Measurements from ENCODE around the gene EEA1. TPM values are rescaled to one million over a fixed set of nuclear protein-coding genes. Genes with fewer than 3 reads are reported as not detected.

The EEA1 gene
- total RNA-seq, 2 donors from 2014 or later = 12.1 to 23.8 TPM

DNA sequence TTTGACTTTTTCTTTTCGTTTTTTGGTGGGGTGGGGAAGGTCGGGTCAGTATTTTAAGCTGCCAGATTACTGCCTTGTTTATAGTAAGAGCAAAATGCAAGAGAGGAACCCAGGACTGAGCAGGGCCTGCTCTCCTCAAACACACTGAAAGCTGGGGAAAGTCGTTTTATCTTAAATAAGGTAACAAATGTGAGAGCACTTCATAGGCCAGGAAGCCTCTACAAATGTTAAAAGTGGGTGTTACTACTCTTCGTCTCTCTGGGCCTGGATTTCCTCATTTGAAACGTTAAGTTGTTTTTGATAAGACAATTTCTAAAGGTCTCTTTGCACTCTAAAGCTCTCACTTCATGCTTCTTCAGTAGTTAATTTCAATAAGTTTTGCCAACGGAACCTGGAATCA is 192.5 kb downstream of the EEA1 start:
- DNase-seq (ENCODE audit: low spot score) (no peak), ATAC-seq (no peak)
- Mint-ChIP-seq H3K36me3 (no peaks in the 10 kb centered on the region), H3K9me3 (no peaks in the 10 kb centered on the region), H3K4me1 (ENCODE audit: low read depth in 2 of 2) (no peaks in the 10 kb centered on the region), H3K4me3 (no peak overlapping the region), H3K27ac (no peak overlapping the region), H3K27me3 (peaks cover 8 to 11% of the 10 kb centered on the region in 2 donors)

DNA sequence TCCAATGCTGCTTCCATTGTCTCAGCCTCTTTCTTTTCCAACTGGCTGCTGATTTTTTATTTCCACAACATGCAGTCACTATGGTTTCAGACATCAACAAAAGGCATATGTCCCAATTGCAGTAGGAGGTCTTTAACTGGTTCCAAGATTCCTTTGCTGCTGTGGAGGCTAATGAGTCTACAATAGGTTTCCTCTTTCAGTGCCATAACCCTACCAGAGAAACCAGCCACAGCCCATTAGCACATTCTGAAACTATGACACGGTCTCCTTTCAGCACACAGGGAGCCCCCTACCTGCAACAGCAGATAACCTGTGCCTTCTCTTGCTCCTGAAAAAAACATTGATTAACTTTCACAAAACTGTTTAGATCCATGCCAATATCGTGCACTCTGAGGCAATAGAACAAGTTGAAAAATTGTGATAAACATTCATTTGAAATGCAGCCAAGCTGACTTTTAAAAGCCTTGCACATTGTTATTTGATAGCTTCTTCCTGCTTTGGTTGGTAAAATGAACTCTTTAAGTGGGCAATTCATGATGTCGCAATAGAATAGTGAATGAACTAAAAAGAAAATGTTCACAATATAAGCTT is 193.9 kb downstream of the EEA1 start:
- DNase-seq (ENCODE audit: low spot score) (no peak), ATAC-seq (no peak)
- no peaks in the 10 kb centered on the region for H3K4me1 Mint-ChIP-seq (ENCODE audit: low read depth in 2 of 2)
- no peak overlapping the region for H3K27ac Mint-ChIP-seq
- no peaks in the 10 kb centered on the region for H3K9me3 Mint-ChIP-seq
- no peak overlapping the region for H3K4me3 Mint-ChIP-seq
- peaks cover 11% of the 10 kb centered on the region in 2 donors for H3K27me3 Mint-ChIP-seq
- H3K36me3 Mint-ChIP-seq = no peaks in the 10 kb centered on the region

DNA sequence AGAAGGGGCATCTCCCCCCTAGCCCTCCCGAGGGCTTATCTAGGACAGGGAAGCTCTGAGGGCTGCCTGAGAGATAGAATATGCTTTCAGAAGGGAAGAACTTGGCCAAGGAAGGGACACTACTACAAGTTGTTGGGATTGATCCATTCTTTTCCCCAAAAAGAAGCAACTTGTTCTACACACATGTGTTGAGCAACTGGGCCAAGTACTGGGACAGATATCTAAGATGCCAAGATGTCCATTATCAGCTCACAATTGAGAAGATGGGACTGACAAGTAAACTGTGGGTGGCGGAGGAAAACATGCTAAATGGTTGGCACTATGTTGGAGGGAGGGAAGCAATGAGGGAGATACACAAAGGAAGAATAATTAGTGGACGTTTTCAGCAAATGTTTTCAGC is 195.4 kb downstream of the EEA1 start:
- Mint-ChIP-seq H3K27ac (no peak overlapping the region), H3K27me3 (peaks cover 11% of the 10 kb centered on the region in 2 donors), H3K36me3 (no peaks in the 10 kb centered on the region), H3K4me3 (no peak overlapping the region), H3K9me3 (no peaks in the 10 kb centered on the region), H3K4me1 (ENCODE audit: low read depth in 2 of 2) (no peaks in the 10 kb centered on the region)
- ATAC-seq (no peak), DNase-seq (ENCODE audit: low spot score) (no peak)

DNA sequence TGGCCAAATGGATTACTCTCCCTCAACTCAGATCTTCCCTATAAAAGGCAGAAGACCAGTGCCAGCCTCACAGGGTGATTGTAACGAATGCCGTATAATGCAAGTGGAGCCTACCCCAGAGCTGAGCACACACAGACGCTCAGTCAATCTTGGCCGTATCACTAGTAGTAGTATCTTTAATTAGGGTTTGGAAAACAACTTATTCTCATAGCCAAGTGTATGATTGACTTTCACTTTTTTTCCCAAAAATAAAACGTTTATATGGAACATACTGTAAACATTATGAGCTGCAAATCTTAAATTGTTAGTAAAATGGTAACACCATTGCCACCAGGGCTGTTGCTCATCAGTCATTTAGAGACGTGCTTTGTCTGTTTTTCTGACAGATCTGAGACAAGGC is 195.9 kb downstream of the EEA1 start:
- no peak for ATAC-seq
- Mint-ChIP-seq H3K4me3 (no peak overlapping the region), H3K36me3 (no peaks in the 10 kb centered on the region), H3K27me3 (peaks cover 11% of the 10 kb centered on the region in 2 donors), H3K9me3 (no peaks in the 10 kb centered on the region), H3K27ac (no peak overlapping the region), H3K4me1 (ENCODE audit: low read depth in 2 of 2) (no peaks in the 10 kb centered on the region)
- DNase-seq (ENCODE audit: low spot score) = no peak

DNA sequence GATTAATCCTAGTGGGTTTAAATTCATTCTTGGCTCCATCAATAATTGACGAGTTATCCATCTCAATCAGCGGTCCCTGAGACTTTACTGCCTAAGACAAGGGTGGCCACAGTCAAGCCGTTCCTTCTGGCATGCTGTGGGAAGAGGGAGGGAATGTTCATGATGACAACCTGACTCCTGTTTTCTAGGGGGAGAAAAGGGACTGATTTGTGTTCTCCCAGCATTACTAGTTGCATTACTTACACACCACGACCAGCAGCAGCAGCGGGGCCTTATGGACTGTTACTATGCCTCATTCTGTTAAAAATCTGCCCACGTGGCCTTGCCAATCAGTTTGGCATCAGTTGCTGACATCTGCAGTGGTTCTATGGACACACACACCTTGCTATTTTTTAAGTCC is 196.4 kb downstream of the EEA1 start:
- Mint-ChIP-seq H3K4me1 (ENCODE audit: low read depth in 2 of 2) (no peaks in the 10 kb centered on the region), H3K36me3 (no peaks in the 10 kb centered on the region), H3K4me3 (no peak overlapping the region), H3K9me3 (no peaks in the 10 kb centered on the region), H3K27ac (no peak overlapping the region), H3K27me3 (peaks cover 11% of the 10 kb centered on the region in 2 donors)
- ATAC-seq (no peak), DNase-seq (ENCODE audit: low spot score) (no peak)

DNA sequence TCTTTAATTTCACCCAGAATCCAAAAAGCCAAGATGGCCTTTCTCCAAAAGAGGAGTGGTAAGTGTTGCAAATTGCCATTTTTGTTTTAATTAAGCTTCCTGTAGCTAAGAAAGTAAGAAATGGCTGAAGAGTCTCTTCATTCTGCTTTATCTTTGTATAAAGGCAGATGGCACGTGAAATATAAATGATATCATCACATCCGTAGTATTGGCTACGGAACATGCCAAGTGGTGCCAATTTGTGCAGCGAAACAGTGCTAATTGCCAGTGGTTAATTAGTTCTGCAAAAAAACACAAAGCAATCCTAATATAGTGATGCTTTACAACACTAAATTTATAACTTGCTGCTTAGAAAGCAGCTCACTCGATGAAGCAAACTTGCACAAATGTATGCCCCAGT is 196.9 kb downstream of the EEA1 start:
- Mint-ChIP-seq H3K4me1 (ENCODE audit: low read depth in 2 of 2) (no peaks in the 10 kb centered on the region), H3K9me3 (no peaks in the 10 kb centered on the region), H3K4me3 (no peak overlapping the region), H3K27ac (no peak overlapping the region), H3K36me3 (no peaks in the 10 kb centered on the region), H3K27me3 (peaks cover 11% of the 10 kb centered on the region in 2 donors)
- no peak for DNase-seq (ENCODE audit: low spot score)
- ATAC-seq = no peak

DNA sequence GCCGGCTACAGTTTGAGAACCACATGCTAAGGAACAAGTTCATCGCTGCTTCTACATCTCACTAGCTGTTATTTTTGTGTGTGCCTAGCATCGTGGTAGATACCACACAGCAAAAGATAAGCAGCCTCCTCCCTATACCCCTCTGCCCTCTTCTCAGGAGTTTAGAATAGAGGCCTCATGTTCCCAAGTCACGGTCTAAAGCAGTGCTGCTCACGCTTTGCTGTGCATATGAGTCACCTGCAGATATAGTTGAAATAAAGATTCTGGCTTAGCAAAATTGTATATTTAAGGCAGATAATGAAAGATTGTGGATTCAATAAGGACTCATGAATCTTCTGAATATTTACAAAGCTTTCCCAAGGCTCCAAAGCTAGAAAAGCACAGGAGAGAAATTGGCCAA is 198.3 kb downstream of the EEA1 start:
- Mint-ChIP-seq H3K36me3 (no peaks in the 10 kb centered on the region), H3K4me1 (ENCODE audit: low read depth in 2 of 2) (no peaks in the 10 kb centered on the region), H3K27me3 (peaks cover 11 to 14% of the 10 kb centered on the region in 2 donors), H3K27ac (no peak overlapping the region), H3K9me3 (no peaks in the 10 kb centered on the region), H3K4me3 (no peak overlapping the region)
- ATAC-seq (no peak), DNase-seq (ENCODE audit: low spot score) (no peak)

DNA sequence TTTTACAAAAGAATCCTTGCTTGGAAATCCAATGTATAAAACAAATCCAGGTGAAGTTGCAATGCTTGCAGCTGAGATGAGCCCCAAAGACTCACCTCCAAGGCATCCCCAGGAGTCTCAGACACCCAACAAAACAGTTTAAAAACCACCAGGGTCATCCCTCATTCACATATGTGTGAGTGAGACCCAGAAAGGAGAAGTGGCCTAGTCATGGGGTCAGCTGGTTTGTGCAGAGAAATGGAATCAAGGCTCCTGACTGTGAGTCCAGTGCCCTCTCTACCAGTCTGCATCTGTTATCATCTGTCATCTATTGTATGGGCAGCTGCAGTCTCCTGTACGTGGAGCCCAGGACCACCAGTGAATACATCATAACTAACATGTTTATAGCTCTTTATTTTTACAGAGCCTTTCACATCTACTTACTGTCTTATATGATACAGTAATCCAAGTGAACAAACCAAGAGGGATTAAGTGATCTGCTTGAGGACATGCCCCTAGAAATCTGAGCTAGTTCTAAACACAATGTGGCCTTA is 199.3 kb downstream of the EEA1 start:
- Mint-ChIP-seq H3K4me3 (no peak overlapping the region), H3K36me3 (peaks cover 5% of the 10 kb centered on the region), H3K27me3 (peaks cover 14 to 19% of the 10 kb centered on the region in 2 donors), H3K4me1 (ENCODE audit: low read depth in 2 of 2) (no peaks in the 10 kb centered on the region), H3K27ac (no peak overlapping the region), H3K9me3 (peaks cover 4% of the 10 kb centered on the region)
- ATAC-seq (no peak), DNase-seq (ENCODE audit: low spot score) (no peak)

DNA sequence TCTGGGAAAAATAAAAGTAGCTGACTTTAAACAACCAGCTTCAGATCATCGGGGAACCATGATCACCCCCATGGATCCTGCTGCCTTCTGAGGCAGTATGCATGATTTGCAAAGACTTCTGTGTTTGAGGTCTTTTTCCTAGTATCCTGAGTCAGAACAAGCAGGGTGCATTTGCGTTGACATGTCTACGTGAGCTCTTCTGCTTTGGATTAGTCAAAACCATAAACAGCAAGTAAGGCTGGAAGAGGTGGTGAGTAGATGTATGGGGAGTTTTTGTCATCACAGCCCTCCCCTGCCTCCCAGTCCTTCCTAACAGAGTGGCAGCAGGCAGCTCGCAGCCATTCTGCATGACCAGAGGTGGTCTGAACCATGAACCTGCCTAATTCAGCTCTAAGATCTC is 202.2 kb downstream of the EEA1 start:
- Mint-ChIP-seq H3K9me3 (peaks cover 7% of the 10 kb centered on the region), H3K4me1 (ENCODE audit: low read depth in 2 of 2) (no peaks in the 10 kb centered on the region), H3K27me3 (peaks cover 15 to 24% of the 10 kb centered on the region in 2 donors), H3K36me3 (peaks cover 10% of the 10 kb centered on the region), H3K4me3 (no peak overlapping the region), H3K27ac (no peak overlapping the region)
- DNase-seq (ENCODE audit: low spot score) (no peak), ATAC-seq (no peak)

DNA sequence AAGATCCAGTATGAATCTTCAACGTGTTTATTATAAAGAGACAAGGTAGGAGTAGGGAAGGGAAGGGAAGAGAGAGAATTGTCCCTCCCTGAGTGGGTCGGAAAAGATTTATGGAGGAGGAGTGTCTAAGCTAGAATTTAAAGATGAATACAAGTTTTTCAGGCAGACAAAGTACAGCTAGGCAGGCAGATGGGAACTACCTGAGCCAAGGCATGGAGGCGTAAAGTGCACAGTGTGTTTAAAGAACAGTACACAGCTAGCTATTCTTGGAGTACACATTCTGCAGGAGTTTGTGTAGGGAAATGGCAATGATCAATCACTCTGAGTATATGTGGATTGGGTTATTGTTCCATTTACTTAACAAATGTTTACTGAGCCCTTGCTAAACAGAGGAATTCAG is 206.2 kb downstream of the EEA1 start:
- Mint-ChIP-seq H3K4me1 (ENCODE audit: low read depth in 2 of 2) (no peaks in the 10 kb centered on the region), H3K27ac (no peak overlapping the region), H3K4me3 (no peak overlapping the region), H3K27me3 (peaks cover 12 to 32% of the 10 kb centered on the region in 2 donors), H3K36me3 (peaks cover 10% of the 10 kb centered on the region), H3K9me3 (peaks cover 7% of the 10 kb centered on the region)
- ATAC-seq = no peak
- DNase-seq (ENCODE audit: low spot score) = no peak

DNA sequence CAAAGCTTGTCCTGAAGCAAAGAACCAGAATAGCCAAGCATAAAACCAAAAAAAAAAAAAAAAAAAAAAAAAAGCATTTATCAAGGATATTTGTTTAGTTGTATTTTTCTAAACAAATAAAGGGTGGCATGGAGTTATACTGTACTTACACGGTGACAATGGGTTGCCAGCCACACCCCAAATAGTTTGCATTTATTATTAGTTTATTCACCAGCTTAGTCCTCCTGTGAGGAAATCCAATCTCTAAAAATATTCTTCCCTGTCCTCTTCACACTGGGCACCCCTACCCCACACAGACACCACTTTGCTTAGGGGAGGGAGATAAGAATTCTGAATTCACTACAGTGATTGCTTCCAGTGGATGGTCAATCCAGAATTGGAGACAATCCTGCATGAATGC is 207.4 kb downstream of the EEA1 start:
- Mint-ChIP-seq H3K4me1 (ENCODE audit: low read depth in 2 of 2) (no peaks in the 10 kb centered on the region), H3K27me3 (peaks cover 12 to 32% of the 10 kb centered on the region in 2 donors), H3K36me3 (peaks cover 10% of the 10 kb centered on the region), H3K4me3 (no peak overlapping the region), H3K27ac (no peak overlapping the region), H3K9me3 (peaks cover 7% of the 10 kb centered on the region)
- ATAC-seq (no peak), DNase-seq (ENCODE audit: low spot score) (no peak)

DNA sequence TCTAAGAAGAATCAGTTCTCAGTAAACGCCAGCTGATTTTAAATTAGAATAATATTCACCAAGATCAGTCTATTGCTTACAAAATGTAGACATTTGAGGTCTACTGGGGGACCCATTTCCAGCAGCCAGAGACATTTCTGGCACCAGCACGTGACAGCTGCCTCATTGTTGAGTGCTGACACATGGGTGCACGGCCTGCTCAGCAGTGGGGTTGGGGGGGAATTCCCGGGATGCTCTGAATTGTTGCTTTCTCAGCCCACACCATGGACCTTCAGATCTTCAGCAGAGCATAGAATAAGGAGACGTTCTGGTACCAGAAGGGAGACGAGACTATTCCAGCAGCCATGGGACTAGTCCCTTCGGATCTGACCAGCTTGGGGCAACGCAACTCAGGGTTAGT is 208.0 kb downstream of the EEA1 start:
- H3K36me3 Mint-ChIP-seq = peaks cover 10% of the 10 kb centered on the region
- H3K9me3 Mint-ChIP-seq = peaks cover 7% of the 10 kb centered on the region
- peaks cover 12 to 32% of the 10 kb centered on the region in 2 donors for H3K27me3 Mint-ChIP-seq
- H3K27ac Mint-ChIP-seq = no peak overlapping the region
- H3K4me3 Mint-ChIP-seq = no peak overlapping the region
- no peak for DNase-seq (ENCODE audit: low spot score)
- ATAC-seq = no peak
- no peaks in the 10 kb centered on the region for H3K4me1 Mint-ChIP-seq (ENCODE audit: low read depth in 2 of 2)

Measured in natural killer cell treated with Interleukin-12 subunit alpha and Interleukin-12 subunit beta and Interleukin-15 and Interleukin-18, amount 100 ng/mL, for 72 hours (primary cell).